Fibroblast of the aortic adventitia (primary cell): ENCODE results near the gene HMCN1. TPM values are rescaled to one million over a fixed set of nuclear protein-coding genes. Genes with fewer than 3 reads are reported as not detected.

Source experiments
- DNase-seq: peaks from one replicate; pipeline ENCODE4 v3.0.0-alpha.2; 2010; ENCODE audit warnings: low read depth
- H3K4me3 ChIP-seq: 2 replicates; pipeline ENCODE4 v1.5.1; 2011; ENCODE audit warnings: low read depth, mild to moderate bottlenecking, control low read depth, low read length, moderate library complexity
- CTCF ChIP-seq: IDR thresholded peaks from 2 replicates; pipeline ENCODE4 v1.5.1; 2011; ENCODE audit warnings: mild to moderate bottlenecking, low read length, control low read depth, inconsistent platforms; ENCODE audit not compliant: insufficient read depth
- total RNA-seq: library from RNA; depleted of rRNA; stranded (reverse); fragments of >200 nt; gene quantifications from 2 replicates; pipeline ENCODE4 v1.2.3, GENCODE V29; 2012; ENCODE audit warnings: low replicate concordance

The HMCN1 gene
- total RNA-seq, 1 donor: 106 TPM

GRCh38 chr1:186164773-186165172 lies 430.6 kb downstream of the HMCN1 start:
- TF ChIP-seq CTCF: no peak
- no peak for DNase-seq
- H3K4me3 ChIP-seq: no peak overlapping the region

GRCh38 chr1:186165303-186165702 lies 431.1 kb downstream of the HMCN1 start:
- H3K4me3 ChIP-seq: no peak overlapping the region
- TF ChIP-seq CTCF: no peak
- no peak for DNase-seq

- H3K4me3 ChIP-seq: no peak overlapping the region
- no peak for DNase-seq
- no peak for TF ChIP-seq CTCF
These were observed 433.0 kb downstream of the HMCN1 start for GRCh38 chr1:186167096-186167668.

DNA sequence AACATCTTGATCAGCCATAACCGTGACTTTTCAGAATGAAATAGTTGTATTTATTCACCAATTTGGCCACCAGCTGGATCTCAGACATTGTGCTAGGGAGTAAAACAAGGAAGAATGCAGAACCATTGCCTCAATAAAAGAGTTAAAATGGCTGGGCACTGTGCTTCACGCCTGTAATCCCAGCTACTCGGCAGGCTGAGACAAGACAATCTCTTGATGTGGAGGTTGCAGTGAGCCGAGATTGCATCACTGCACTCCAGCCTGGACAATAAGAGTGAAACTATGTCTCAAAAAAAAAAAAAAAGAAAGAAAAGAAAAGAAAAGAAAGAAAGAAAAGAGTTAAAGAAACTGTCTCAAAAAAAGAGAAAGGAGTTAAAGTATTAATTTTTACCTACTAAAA lies 441.4 kb downstream of the HMCN1 start:
- DNase-seq: peak; percentile 45
- H3K4me3 ChIP-seq: no peak overlapping the region
- no peak for TF ChIP-seq CTCF

DNA sequence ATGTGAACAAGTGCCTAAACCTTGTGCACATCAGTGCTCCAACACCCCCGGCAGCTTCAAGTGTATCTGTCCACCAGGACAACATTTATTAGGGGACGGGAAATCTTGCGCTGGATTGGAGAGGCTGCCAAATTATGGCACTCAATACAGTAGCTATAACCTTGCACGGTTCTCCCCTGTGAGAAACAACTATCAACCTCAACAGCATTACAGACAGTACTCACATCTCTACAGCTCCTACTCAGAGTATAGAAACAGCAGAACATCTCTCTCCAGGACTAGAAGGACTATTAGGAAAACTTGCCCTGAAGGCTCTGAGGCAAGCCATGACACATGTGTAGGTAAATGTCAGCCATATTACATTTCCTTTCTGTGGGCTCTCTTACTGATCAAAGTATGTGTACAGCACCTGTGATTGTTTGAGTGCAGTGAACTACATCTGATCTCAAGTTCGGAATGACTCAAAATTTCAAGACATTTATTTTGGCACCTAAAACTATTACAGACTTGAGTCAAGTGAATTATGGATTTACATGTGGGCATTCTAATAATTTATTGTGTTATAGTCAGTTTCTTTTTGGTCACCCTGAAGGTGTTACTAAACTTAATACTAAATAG lies 444.3 kb downstream of the HMCN1 start:
- no peak for TF ChIP-seq CTCF
- no peak overlapping the region for H3K4me3 ChIP-seq
- DNase-seq: no peak

- TF ChIP-seq CTCF: no peak
- no peak for DNase-seq
- no peak overlapping the region for H3K4me3 ChIP-seq
These were observed 445.0 kb downstream of the HMCN1 start for GRCh38 chr1:186179231-186179630.

GRCh38 chr1:186183219-186183618 lies 449.0 kb downstream of the HMCN1 start:
- no peak overlapping the region for H3K4me3 ChIP-seq
- DNase-seq: peak; percentile 82
- no peak for TF ChIP-seq CTCF
